ENCODE data around the gene ZBTB37. TPM values are rescaled to one million over a fixed set of nuclear protein-coding genes. Genes with fewer than 3 reads are reported as not detected.
"Not testable (repeated sequence)": the region's sequence is repeated elsewhere in the genome, so short reads cannot be mapped to it uniquely, and the experiment has no call there.

ZBTB37 gene
- total RNA-seq, 1 donor, result 7.3 TPM

DNA sequence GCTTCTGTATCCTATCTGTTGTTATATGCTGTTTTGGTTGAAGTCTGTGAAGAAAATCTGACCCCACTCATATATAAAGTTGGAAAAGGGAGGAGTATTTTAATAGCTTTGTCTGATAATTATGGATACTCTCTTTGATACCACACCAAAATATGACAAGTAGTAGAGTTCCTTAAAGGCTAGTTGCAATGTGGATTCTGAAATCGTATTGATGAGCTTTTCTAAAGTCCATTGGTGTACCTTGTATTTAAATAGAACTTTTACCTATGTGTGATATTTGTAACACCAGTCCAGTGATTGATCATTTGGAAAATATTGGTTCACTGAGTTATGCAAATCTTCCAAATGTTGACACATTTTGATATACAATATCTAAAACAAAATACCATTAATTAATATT lies 8.1 kb upstream of the ZBTB37 start:
- no peak for DNase-seq (ENCODE audit: low read depth)
- TF ChIP-seq CTCF (IDR thresholded peaks at IDR 0.05; ENCODE audit: insufficient read depth, low read depth, low read length), result no peak
- no peak overlapping the region for H3K4me3 ChIP-seq (ENCODE audit: low read depth, low read length)

DNA sequence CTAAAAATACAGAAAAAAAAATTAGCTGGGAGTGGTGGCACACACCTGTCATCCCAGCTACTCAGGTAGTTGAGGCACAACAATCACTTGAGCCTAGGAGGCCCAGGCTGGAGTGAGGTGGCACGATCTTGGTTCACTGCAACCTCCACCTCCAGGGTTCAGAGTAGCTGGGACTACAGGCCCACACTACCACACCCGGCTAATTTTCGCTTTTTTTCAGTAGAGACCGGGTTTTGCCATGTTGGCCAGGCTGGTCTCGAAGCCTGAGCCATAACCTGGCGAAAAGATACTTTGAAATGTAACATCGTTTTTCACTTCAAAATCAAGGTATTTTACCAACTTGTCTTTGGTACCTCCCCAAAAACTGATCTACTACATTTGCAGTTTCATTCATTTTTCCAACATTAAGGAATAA lies 6.4 kb upstream of the ZBTB37 start:
- no peak overlapping the region for H3K4me3 ChIP-seq (ENCODE audit: low read depth, low read length)
- TF ChIP-seq CTCF (IDR thresholded peaks at IDR 0.05; ENCODE audit: insufficient read depth, low read depth, low read length), result no peak
- DNase-seq (ENCODE audit: low read depth), result no peak

- not testable (repeated sequence) for DNase-seq (ENCODE audit: low read depth); H3K4me3 ChIP-seq (ENCODE audit: low read depth, low read length)
These were observed 5.9 kb upstream of the ZBTB37 start for GRCh38 chr1:173862146-173862768.

- H3K4me3 ChIP-seq (ENCODE audit: low read depth, low read length), result no peak overlapping the region
- no peak for DNase-seq (ENCODE audit: low read depth)
These were observed 5.4 kb upstream of the ZBTB37 start for GRCh38 chr1:173862769-173863223.

GRCh38 chr1:173863224-173864161 lies 4.7 kb upstream of the ZBTB37 start:
- no peak overlapping the region for H3K4me3 ChIP-seq (ENCODE audit: low read depth, low read length)
- no peak for TF ChIP-seq CTCF (IDR thresholded peaks at IDR 0.05; ENCODE audit: insufficient read depth, low read depth, low read length)
- DNase-seq (ENCODE audit: low read depth), result no peak

More at GRCh38 chr1:173862769-173863223, 5.4 kb upstream of the ZBTB37 start:
- TF ChIP-seq CTCF (IDR thresholded peaks at IDR 0.05; ENCODE audit: insufficient read depth, low read depth, low read length), result no peak

DNA sequence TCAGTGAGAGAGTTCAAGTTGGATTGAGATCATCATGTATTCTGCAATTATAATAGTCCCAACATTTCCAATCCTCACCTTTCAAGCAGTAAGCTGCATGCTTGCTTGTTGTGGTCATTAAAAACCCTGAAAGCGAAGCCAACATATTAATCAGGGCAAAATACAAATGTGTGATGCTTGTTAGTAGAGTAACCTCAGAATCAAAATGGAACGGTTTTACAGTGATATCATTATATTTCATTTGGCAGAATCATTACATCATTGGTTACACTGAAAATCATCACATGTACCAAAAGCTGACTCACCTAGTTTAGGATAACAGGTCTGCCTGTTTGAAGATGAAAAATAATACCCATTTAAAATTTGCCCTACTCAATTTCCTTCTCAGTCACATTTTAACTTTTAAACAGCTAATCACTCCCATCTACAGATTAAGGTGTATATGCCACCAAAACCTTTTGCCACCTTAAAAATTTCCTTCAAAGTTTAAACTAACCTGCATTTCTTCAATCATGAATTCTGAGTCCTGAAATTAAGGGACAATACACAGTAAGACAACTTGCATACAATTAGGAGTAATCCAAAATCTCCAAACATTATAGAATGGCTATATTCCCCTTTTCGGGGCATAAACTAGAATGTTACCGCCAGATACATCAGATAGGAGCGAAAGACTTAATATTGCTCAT lies 3.9 kb upstream of the ZBTB37 start:
- no peak for DNase-seq (ENCODE audit: low read depth)
- TF ChIP-seq CTCF (IDR thresholded peaks at IDR 0.05; ENCODE audit: insufficient read depth, low read depth, low read length), result no peak

More for the DNA sequence above, 3.9 kb upstream of the ZBTB37 start:
- peak overlapping the region; percentile 82 for H3K4me3 ChIP-seq (ENCODE audit: low read depth, low read length)
